ENCODE data around the gene ZFHX3. TPM values are rescaled to one million over a fixed set of nuclear protein-coding genes. Genes with fewer than 3 reads are reported as not detected.

The ZFHX3 gene
- total RNA-seq, 1 donor from 2014 or later, result 1.2 TPM

DNA sequence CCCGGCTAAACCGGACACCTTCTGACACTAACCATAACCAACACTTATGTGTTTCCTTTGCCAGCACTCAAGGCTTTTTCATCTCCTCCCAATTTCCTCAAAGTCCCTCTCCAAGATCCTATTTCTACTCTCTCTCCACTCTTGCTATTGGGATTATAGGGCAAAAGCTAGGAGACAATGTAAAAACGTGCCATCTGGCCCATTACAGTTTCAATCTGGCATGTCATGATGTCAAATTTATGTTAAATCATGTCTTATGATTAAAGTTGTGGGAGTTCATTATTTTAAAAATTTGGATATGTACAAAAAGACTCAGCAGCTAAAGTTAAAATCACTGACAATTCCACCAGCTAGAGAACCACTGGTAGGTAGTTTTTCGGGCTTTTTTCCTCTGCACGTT, 77.3 kb downstream of the ZFHX3 start:
- Mint-ChIP-seq H3K4me3 (ENCODE audit: low read depth) (no peak overlapping the region), H3K4me1 (ENCODE audit: low read depth) (no peaks in the 10 kb centered on the region), H3K27ac (no peak overlapping the region), H3K27me3 (ENCODE audit: low read depth) (no peaks in the 10 kb centered on the region), H3K36me3 (ENCODE audit: low read depth) (no peaks in the 10 kb centered on the region), H3K9me3 (no peaks in the 10 kb centered on the region)
- no peak for DNase-seq (ENCODE audit: low spot score)
- intact Hi-C loops (cut with micrococcal nuclease), result no loop called here

DNA sequence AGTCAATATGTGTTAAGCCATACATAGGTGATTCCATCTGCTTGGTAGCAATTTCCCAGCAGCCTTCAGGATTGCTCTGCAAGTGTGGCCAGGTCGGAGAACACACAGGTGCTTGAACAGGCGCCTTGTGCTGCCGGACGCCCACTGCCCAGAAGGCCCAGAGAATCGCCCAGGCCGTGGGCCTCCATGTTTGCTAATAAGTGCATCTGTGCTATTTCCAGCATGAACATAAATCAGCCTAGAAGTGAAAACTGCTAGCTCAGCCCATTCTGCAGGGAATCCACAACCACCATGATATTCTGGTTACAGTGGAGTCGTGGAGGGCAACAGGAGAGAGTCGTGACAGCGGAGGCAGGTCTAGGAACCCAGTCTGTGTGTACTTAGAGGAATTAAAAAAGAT, 78.1 kb downstream of the ZFHX3 start:
- intact Hi-C loops (cut with micrococcal nuclease), result no loop called here
- H3K27me3 Mint-ChIP-seq (ENCODE audit: low read depth), result no peaks in the 10 kb centered on the region
- H3K27ac Mint-ChIP-seq, result no peak overlapping the region
- no peak overlapping the region for H3K4me3 Mint-ChIP-seq (ENCODE audit: low read depth)
- no peaks in the 10 kb centered on the region for H3K36me3 Mint-ChIP-seq (ENCODE audit: low read depth)
- H3K4me1 Mint-ChIP-seq (ENCODE audit: low read depth), result no peaks in the 10 kb centered on the region
- H3K9me3 Mint-ChIP-seq, result no peaks in the 10 kb centered on the region
- no peak for DNase-seq (ENCODE audit: low spot score)

DNA sequence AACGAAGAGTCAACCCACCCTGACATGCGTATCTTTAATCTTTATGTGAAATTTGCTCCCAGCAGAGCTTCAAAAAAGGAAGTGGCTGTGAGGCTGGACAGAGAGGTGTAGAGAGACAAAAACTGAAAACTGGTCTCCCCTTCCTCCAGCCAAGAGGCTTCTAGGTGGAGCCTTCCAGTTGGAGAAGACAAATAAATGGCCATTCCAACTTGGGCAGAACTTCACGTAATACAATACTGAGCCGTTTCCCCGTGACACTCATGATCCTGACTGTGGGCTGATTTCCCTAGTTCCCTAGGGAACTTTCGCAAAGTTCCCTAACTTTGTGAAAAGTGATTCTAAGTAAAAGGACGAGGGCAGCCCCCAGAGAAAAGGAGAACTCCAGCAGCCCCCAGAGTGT, 78.8 kb downstream of the ZFHX3 start:
- Mint-ChIP-seq H3K36me3 (ENCODE audit: low read depth) (no peaks in the 10 kb centered on the region), H3K4me3 (ENCODE audit: low read depth) (no peak overlapping the region), H3K27me3 (ENCODE audit: low read depth) (no peaks in the 10 kb centered on the region), H3K27ac (no peak overlapping the region), H3K4me1 (ENCODE audit: low read depth) (no peaks in the 10 kb centered on the region), H3K9me3 (no peaks in the 10 kb centered on the region)
- DNase-seq (ENCODE audit: low spot score), result no peak
- intact Hi-C loops (cut with micrococcal nuclease), result no loop called here

DNA sequence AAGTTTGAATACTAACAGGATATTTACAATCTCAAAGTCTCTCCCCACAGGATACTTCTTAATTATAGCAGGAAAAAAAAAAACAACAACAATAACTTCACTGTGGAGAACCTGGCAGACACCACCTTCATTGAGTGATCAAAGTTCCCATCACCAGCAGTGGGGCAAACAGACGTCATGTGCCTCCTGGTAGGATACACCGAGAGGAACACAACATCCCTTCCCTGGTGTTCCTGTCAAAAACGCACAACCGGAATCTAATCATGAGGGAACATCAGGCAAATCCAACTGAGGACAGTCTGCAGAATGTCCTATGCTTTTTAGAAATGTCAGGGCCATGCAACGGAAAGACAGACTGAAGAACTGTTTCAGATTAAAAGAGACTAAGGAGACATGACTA, 80.0 kb downstream of the ZFHX3 start:
- DNase-seq (ENCODE audit: low spot score), result no peak
- no peak overlapping the region for H3K4me3 Mint-ChIP-seq (ENCODE audit: low read depth)
- H3K36me3 Mint-ChIP-seq (ENCODE audit: low read depth), result no peaks in the 10 kb centered on the region
- H3K27ac Mint-ChIP-seq, result no peak overlapping the region
- intact Hi-C loops (cut with micrococcal nuclease), result no loop called here
- H3K4me1 Mint-ChIP-seq (ENCODE audit: low read depth), result no peaks in the 10 kb centered on the region
- no peaks in the 10 kb centered on the region for H3K27me3 Mint-ChIP-seq (ENCODE audit: low read depth)
- H3K9me3 Mint-ChIP-seq, result no peaks in the 10 kb centered on the region

DNA sequence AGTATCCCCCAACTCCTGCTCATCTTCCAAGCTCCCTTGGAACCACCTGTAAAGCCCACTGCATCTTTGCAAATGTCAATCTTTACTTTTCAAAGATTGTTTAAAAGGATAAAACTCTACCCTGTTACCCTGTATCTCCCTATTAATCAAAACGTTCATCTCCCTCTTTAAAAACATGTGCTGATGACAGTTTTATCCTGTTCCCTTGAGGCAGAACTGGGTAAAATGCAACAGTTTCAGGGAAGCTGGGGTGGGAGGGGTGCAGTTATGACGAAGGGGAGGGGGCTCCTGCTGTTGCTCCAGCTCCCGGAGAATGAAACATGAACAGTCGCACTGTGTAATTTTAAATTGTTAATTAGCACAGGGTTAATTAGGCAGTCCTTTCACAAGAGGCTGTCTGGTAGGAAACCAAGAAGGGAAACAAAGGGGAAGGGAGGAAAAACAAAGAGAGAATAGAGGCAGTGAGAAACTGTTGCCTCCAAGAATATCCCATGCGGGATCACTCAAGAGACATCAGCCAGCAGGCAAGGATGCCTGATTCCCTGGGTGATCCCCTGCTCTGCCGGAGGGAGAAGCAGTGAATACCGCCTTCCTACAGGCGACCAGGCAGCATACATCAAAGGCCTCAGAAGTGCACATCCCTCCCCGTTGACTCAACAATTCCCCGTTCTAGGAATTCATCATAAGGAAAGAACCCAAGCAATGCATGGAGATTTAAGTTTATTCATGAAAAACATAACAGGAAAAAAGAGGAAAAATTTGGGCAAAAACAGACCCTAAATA, 84.2 kb downstream of the ZFHX3 start:
- no peak for DNase-seq (ENCODE audit: low spot score)
- H3K27ac Mint-ChIP-seq, result no peak overlapping the region
- no peaks in the 10 kb centered on the region for H3K36me3 Mint-ChIP-seq (ENCODE audit: low read depth)
- peaks cover 5% of the 10 kb centered on the region for H3K9me3 Mint-ChIP-seq
- H3K4me3 Mint-ChIP-seq (ENCODE audit: low read depth), result no peak overlapping the region
- no peaks in the 10 kb centered on the region for H3K4me1 Mint-ChIP-seq (ENCODE audit: low read depth)
- H3K27me3 Mint-ChIP-seq (ENCODE audit: low read depth), result no peaks in the 10 kb centered on the region
- intact Hi-C loops (cut with micrococcal nuclease), result no loop called here

DNA sequence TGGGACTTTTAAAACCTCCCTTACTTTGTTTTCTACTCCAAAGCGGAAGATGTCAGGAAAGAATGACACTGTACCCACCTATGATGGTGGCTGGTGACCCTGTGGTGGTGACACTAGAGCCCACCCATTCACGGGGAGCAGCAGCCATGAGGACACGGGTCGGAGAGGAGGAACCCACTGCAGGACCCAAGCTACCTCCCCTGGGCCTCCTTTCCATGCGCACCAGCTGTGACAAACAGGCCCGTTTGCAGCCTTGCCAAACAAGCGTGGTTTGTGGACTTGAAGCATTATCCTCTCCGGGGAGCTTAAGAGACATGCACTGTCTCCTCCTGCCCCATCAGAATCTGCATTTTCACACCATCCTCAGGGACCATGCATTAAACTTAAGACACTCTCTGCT, 85.6 kb downstream of the ZFHX3 start:
- intact Hi-C loops (cut with micrococcal nuclease), result no loop called here
- Mint-ChIP-seq H3K9me3 (peaks cover 5% of the 10 kb centered on the region), H3K4me1 (ENCODE audit: low read depth) (no peaks in the 10 kb centered on the region), H3K36me3 (ENCODE audit: low read depth) (no peaks in the 10 kb centered on the region), H3K27me3 (ENCODE audit: low read depth) (no peaks in the 10 kb centered on the region), H3K4me3 (ENCODE audit: low read depth) (no peak overlapping the region), H3K27ac (no peak overlapping the region)
- no peak for DNase-seq (ENCODE audit: low spot score)

DNA sequence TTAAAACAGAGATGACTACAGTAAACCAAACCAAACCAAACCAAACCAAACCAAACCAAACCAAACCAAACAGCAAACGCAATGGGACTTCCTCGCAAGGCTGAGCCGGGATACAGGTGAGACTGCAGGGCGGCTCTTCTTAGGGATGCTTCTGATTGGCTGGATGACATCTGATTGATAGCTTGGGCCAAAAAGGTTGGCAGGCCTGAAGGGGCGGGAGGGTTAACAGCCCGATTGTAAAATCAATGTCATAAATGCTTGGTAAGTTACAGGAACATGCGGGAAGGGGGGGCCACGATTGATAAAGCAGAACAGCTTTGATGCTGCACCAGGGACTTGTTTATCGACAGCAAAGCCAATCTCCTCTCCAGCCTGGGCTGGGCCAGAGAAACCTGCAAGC, 86.1 kb downstream of the ZFHX3 start:
- H3K9me3 Mint-ChIP-seq, result peaks cover 5% of the 10 kb centered on the region
- no peak overlapping the region for H3K4me3 Mint-ChIP-seq (ENCODE audit: low read depth)
- no peak overlapping the region for H3K27ac Mint-ChIP-seq
- no peaks in the 10 kb centered on the region for H3K36me3 Mint-ChIP-seq (ENCODE audit: low read depth)
- intact Hi-C loops (cut with micrococcal nuclease), result no loop called here
- no peaks in the 10 kb centered on the region for H3K4me1 Mint-ChIP-seq (ENCODE audit: low read depth)
- DNase-seq (ENCODE audit: low spot score), result no peak
- H3K27me3 Mint-ChIP-seq (ENCODE audit: low read depth), result no peaks in the 10 kb centered on the region

DNA sequence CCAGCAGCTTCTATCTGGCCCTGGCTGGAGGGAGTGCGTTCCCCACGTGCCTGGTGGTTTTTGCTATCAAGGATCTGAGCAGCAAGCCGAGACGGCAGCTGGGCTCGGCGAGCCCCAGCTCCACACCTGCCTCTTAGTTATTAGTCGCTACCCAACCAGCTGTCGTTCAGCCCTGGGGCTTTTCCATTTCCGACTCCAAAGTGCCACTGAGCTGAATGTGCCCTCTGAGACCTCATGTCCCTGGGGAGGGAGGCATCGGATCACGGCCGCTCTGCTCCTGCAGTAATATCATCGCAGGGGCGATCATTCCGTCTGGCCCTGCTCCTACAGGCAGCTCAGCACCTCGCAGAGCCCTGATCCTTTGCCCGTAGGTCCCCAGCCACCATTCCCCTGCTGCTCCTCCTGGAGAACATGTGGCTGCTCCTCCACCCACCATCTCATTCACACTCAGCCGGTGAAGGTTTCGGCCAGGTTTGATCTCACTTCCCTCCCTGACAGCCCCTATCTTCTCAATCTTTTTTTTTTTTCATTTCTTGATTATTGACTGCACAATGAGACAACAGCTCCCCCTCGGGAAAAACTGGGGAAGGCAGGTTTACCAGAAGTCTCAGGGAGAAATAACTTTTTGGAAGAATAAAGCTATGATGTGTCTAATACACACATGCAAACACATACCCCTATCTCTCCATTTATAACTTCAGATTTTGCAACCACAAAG, 86.7 kb downstream of the ZFHX3 start:
- intact Hi-C loops (cut with micrococcal nuclease), result no loop called here
- no peak for DNase-seq (ENCODE audit: low spot score)
- Mint-ChIP-seq H3K36me3 (ENCODE audit: low read depth) (no peaks in the 10 kb centered on the region), H3K4me3 (ENCODE audit: low read depth) (no peak overlapping the region), H3K27me3 (ENCODE audit: low read depth) (no peaks in the 10 kb centered on the region), H3K9me3 (peaks cover 5% of the 10 kb centered on the region), H3K4me1 (ENCODE audit: low read depth) (no peaks in the 10 kb centered on the region), H3K27ac (no peak overlapping the region)

DNA sequence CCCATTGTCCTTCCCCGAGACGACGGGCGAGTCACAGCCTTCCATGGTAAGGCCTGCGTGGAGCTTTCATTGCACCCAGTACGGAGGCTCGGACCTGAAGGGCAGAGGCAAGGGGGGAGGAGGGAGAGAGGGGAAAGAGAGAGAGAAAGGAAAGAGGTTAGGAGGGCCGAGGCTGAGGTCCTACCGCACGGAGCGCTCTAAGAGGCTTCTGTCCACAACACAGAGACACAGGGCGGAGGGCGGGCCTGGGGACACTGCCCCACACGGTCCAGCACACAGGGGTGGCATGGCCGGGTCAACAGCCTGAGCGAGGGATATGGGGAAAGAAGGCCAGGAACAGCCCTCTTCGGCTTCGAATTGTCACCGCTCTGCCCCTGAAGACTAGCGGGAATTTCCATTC, 87.8 kb downstream of the ZFHX3 start:
- intact Hi-C loops (cut with micrococcal nuclease), result no loop called here

DNA sequence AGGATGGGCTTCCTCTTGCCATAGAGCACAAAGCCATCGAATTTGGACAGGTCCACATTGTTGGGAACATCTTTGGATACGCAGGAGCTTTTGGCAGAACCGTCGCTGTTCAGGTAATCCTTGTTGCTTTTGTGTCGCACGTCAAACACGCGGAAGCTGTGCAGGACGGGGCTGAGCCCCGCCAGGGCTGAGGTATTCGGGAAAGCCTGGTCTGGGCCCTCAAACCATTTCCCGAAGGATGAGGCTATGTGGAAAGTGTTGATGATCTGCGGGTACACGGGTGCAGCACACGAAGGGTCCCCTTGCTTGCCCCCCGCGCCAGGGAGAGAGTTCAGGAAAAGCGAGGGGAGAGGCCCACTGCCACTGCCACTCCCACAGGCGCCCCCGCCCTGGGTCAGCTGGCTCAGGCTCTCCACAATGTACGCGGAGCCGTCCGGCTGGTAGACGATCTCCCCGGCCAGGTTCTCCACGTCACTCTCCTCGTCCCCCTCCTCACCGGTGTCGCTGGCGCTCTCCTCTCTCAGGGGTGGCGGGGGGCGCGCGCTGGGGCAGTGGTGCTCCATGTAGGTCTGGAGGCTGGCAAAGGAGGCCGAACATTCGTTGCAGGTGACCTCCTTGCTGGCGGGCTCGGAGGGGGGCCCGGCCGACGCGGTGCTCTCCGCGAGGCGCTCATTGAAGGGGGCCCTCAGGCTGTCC, 88.5 kb downstream of the ZFHX3 start:
- no peak overlapping the region for H3K4me3 Mint-ChIP-seq (ENCODE audit: low read depth)
- no peaks in the 10 kb centered on the region for H3K4me1 Mint-ChIP-seq (ENCODE audit: low read depth)
- no peak overlapping the region for H3K27ac Mint-ChIP-seq
- intact Hi-C loops (cut with micrococcal nuclease), result no loop called here
- peaks cover 5% of the 10 kb centered on the region for H3K9me3 Mint-ChIP-seq
- no peak for DNase-seq (ENCODE audit: low spot score)
- no peaks in the 10 kb centered on the region for H3K27me3 Mint-ChIP-seq (ENCODE audit: low read depth)
- H3K36me3 Mint-ChIP-seq (ENCODE audit: low read depth), result no peaks in the 10 kb centered on the region

More for the DNA sequence above, 87.8 kb downstream of the ZFHX3 start:
- Mint-ChIP-seq H3K36me3 (ENCODE audit: low read depth) (no peaks in the 10 kb centered on the region), H3K27me3 (ENCODE audit: low read depth) (no peaks in the 10 kb centered on the region), H3K4me1 (ENCODE audit: low read depth) (no peaks in the 10 kb centered on the region), H3K4me3 (ENCODE audit: low read depth) (no peak overlapping the region), H3K9me3 (peaks cover 5% of the 10 kb centered on the region), H3K27ac (no peak overlapping the region)
- no peak for DNase-seq (ENCODE audit: low spot score)

DNA sequence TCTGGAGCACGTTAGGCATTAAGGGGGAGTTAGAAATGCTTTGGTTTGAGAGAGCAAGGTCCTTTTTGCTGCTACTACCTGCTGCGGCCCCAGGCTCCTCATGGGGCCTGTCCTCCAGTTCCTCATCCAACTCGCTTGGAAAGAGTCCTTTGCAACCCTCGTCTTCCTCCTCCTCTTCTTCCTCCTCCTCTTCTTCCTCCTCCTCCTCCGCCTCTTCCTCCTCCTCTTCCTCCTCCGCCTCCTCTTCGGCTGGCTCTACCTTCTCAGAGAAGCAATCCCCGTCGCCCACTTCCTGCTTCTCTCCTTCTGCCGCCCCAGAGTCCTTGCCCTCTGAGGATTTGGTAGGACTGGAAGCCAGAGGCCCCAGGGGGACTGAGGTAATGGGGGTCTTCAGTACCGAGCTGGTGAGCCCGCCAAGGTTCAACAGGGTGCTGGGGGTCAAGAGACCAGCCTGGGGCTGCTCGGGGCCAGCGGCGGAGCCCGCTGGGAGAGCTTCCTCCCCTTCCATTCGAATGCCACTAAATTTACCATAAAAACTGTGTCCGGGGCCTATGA, 89.3 kb downstream of the ZFHX3 start:
- Mint-ChIP-seq H3K4me3 (ENCODE audit: low read depth) (no peak overlapping the region), H3K27ac (no peak overlapping the region), H3K4me1 (ENCODE audit: low read depth) (no peaks in the 10 kb centered on the region), H3K36me3 (ENCODE audit: low read depth) (no peaks in the 10 kb centered on the region), H3K27me3 (ENCODE audit: low read depth) (no peaks in the 10 kb centered on the region), H3K9me3 (peaks cover 5% of the 10 kb centered on the region)
- DNase-seq (ENCODE audit: low spot score), result no peak
- intact Hi-C loops (cut with micrococcal nuclease), result no loop called here

DNA sequence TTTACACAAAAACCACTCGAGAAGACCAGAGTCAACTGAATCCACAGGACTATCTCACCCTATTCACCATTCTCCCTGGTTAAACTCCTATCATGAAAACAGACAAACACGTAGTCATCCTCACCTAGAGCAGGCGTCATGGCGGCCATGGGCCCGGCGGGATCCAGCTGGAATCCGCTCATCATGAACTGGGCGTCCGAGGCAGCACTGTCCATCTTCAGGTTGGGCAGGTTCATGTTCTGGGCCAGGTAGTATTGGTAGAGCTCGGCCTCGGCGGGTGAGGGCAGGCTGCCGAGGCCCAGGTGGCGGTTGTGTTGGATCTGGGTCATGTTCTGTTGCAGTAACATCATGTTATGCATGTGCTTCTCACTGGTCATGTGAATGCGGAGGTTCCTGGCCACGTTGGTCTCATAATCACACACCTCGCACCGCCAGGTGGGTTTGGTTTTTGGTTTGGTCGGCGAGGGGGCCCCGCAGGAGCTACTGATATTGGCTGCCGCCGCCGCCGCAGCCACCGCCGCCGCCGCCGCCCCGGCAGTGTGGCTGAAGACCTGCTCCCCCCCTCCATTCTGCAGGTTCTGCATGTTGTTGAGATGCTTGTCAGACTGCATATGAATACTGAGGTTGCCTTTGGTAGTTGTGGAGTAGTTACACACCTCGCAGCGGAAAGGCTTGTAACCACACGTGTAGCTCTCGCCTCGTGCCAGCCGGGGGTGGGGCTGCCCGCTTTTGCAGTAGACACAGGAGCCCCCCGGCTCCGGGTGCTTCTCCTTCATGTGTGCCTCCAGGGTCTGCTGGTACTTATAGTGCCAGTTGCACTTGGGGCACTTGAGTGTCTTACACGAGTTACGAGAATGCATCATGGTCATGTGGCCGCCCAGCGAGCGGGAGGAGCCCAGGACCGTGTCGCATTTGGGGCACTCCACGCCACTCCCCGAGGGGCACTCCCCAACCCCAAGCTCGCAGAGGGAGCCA, 90.3 kb downstream of the ZFHX3 start:
- Mint-ChIP-seq H3K9me3 (peaks cover 5% of the 10 kb centered on the region), H3K4me3 (ENCODE audit: low read depth) (no peak overlapping the region), H3K27me3 (ENCODE audit: low read depth) (no peaks in the 10 kb centered on the region), H3K36me3 (ENCODE audit: low read depth) (no peaks in the 10 kb centered on the region), H3K27ac (no peak overlapping the region), H3K4me1 (ENCODE audit: low read depth) (no peaks in the 10 kb centered on the region)
- no peak for DNase-seq (ENCODE audit: low spot score)
- intact Hi-C loops (cut with micrococcal nuclease), result no loop called here

All from activated T-helper 2 cell treated with anti-CD3 and anti-CD28 coated beads, Interferon-gamma antibody, Interleukin-2, Interleukin-4, amounts not matched to agents 10 μg/mL and 5 μg/mL and 100 μg/mL, durations not matched to agents 14 hours and 24 hours and 36 hours (primary cell).